Measurements from ENCODE around the gene NRCAM.

GRCh38 chr7:108109221-108109908 is 346.9 kb downstream of the NRCAM start:
- TF ChIP-seq, protein P1, sequence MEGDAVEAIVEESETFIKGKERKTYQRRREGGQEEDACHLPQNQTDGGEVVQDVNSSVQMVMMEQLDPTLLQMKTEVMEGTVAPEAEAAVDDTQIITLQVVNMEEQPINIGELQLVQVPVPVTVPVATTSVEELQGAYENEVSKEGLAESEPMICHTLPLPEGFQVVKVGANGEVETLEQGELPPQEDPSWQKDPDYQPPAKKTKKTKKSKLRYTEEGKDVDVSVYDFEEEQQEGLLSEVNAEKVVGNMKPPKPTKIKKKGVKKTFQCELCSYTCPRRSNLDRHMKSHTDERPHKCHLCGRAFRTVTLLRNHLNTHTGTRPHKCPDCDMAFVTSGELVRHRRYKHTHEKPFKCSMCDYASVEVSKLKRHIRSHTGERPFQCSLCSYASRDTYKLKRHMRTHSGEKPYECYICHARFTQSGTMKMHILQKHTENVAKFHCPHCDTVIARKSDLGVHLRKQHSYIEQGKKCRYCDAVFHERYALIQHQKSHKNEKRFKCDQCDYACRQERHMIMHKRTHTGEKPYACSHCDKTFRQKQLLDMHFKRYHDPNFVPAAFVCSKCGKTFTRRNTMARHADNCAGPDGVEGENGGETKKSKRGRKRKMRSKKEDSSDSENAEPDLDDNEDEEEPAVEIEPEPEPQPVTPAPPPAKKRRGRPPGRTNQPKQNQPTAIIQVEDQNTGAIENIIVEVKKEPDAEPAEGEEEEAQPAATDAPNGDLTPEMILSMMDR (IDR thresholded peaks at IDR 0.05), result peak in 4 of 6 experiments; percentile 40 to 66 (median 64)
- TF ChIP-seq POLR2A (IDR thresholded peaks at IDR 0.05), result no peak
